LNCaP clone FGC (cell line): ENCODE measurements around the gene FUT7.

Experiments
- DNase-seq: peaks from one replicate; pipeline ENCODE4 v3.0.0-alpha.2; 2011; ENCODE audit warnings: low read depth
- H3K4me3 ChIP-seq: 2 replicates; pipeline ENCODE4 v1.5.1; 2011; ENCODE audit warnings: mild to moderate bottlenecking, low read depth, low read length, control low read depth
- TF ChIP-seq, protein P1 (sequence below): IDR thresholded peaks from 2 replicates; pipeline ENCODE4 v1.5.1; 2012; ENCODE audit warnings: mild to moderate bottlenecking; ENCODE audit not compliant: control insufficient read depth, insufficient read depth; ENCODE audit errors: extremely low read depth

Gene FUT7

DNA sequence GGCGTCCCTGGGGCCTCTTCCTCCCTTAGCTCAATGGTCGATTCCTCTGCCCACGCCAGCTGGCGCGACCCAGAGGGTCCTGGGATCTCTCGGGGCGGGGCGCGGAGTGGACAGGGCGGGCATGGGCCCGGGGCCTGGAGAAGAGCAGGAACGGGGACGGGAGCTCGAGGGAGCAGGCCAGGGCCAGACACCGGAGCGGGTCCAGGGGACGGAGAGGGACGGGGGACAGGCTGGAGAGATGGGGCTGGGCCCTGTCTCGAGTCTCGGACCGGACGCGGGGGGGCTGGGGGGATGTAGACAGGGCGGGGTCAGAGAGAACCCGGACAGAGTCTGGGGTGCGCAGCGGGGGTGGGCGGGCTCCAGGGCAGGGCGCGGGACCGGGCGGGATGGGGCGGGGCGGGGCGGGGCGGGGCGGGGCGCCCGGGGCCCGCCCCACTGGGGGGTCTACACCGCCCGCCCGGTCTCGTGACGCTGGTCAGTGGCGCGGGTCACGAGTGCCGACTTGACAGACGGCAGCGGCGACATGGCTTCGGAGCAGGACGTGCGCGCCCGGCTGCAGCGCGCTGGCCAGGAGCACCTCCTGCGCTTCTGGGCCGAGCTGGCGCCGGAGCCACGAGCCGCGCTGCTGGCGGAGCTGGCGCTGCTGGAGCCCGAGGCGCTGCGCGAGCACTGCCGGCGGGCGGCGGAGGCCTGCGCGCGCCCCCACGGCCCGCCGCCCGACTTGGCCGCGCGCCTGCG, 45.3 kb upstream of the FUT7 start, which contains the start of gene UAP1L1:
Gene UAP1L1 (plus strand): TSS at position 508 of the 738 bp plus-strand sequence. CDS start 16 bp downstream, at position 524.
- TF ChIP-seq, protein P1, sequence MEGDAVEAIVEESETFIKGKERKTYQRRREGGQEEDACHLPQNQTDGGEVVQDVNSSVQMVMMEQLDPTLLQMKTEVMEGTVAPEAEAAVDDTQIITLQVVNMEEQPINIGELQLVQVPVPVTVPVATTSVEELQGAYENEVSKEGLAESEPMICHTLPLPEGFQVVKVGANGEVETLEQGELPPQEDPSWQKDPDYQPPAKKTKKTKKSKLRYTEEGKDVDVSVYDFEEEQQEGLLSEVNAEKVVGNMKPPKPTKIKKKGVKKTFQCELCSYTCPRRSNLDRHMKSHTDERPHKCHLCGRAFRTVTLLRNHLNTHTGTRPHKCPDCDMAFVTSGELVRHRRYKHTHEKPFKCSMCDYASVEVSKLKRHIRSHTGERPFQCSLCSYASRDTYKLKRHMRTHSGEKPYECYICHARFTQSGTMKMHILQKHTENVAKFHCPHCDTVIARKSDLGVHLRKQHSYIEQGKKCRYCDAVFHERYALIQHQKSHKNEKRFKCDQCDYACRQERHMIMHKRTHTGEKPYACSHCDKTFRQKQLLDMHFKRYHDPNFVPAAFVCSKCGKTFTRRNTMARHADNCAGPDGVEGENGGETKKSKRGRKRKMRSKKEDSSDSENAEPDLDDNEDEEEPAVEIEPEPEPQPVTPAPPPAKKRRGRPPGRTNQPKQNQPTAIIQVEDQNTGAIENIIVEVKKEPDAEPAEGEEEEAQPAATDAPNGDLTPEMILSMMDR, result no peak
- H3K4me3 ChIP-seq, result peak within 1 kb of the TSS; percentile 69
- DNase-seq, result no peak

DNA sequence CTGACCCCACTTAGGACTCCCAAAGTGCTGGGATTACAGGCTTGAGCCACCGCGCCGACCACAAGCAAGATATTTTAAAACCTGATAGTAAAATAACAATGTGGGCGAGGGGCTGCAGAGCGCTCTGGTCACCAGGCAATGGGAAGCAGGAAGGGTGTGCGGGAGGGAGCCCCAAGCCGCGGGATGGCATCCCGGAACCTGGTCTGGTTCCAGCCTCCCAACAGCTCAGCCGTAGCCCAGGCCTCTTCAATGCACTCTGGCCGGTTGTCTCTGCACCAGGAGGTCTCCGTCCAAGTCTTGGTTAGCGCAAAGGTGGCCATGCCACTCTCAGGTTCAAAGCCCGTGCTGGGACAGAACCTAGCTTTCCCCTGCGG, 44.7 kb upstream of the FUT7 start:
- DNase-seq, result no peak
- TF ChIP-seq, protein P1, result no peak
- peak overlapping the region; percentile 28; the same call in 1 of the 2 replicates for H3K4me3 ChIP-seq

DNA sequence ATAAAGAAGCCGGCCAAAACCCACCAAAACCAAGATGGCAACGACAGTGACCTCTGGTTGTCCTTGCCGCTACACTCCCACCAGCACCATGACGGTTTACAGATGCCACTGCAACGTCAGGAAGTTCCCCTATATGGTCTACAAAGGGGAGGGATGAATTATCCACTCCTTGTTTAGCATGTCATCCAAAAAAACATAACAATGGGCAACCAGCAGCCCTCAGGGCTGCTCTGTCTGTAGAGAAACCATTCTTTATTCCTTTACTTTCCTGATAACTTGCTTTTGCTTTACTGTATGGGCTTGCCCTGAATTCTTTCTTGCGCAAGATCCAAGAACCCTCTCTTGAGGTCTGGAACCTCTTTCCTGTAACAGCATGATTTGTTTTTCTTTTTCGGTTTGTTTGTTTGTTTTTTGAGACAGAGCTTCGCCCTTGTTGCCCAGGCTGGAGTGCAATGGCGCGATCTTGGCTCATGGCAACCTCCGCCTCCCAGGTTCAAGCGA, 43.4 kb upstream of the FUT7 start:
- TF ChIP-seq, protein P1, result no peak
- no peak overlapping the region for H3K4me3 ChIP-seq
- no peak for DNase-seq

DNA sequence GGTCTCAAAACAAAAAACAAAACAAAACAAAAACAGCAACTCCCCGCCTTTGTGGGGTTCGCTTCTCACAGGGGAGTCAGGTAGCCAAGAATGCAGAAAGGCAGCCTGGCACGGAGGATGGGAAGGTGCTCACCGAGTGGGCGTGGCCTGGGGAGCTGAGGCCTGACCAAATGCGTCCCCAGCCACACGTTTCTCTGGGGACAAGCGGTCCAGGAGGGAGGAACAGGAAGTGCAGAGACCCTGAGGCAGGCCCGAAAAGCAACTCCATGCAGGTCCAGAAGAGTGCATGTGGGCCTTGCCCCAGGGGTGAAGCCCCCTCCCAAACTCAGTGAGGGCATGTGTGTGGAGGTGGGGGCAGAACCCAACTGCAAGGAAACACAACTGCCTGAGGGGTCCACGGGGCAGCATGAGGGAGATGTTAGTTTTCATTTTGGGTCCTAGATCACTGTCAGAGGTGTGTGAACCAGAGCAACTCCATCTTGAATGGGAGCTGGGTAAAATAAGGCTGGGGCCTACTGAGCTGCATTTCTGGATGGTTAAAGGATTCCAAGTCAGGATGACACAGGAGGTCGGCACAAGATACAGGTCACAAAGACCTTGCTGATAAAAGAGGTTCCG, 42.9 kb upstream of the FUT7 start:
- H3K4me3 ChIP-seq, result no peak overlapping the region
- TF ChIP-seq, protein P1, result no peak
- DNase-seq, result no peak

DNA sequence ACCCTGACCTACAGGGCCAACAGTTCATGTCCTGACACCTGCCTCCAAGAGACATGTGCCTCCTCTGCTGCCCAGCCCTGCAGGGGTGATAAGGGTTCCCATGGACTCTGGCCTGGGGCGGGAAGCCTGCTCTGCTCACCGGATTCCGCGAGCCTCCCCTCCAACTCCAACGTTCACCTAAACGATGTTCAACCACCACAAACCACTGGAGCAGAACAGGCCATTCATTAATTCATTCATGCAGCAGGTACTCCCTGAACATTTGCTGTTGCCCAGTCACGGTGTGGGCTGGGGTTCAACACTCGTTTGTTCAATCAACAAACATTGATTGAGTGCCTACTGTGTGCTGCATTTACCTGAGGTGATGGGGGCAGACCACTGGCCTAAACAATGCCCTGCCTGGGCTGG, 42.1 kb upstream of the FUT7 start:
- TF ChIP-seq, protein P1, result no peak
- DNase-seq, result no peak

DNA sequence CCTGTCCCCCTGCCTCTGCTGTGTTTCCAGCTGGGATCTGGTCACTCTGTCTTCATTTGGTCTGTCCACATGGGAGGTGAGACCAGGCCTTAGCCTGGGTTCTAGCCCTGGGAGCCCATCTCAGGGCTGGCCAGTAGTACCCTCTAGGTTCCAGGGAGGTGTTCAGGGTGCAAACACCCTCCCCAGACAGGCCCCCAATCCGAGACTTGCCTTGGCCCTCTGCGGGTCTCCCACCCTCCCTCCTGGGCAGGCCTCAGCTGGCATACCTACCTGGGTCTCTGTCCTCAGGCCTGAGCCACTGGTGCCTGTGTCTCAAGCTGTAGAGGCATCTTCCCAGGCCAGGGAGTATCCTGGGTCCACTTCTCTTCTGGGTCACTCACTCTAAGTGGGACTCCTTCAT, 39.4 kb upstream of the FUT7 start:
- H3K4me3 ChIP-seq, result peak overlapping the region; percentile 64
- DNase-seq, result no peak
- TF ChIP-seq, protein P1, result no peak

More for the DNA sequence above, 42.1 kb upstream of the FUT7 start:
- no peak overlapping the region for H3K4me3 ChIP-seq
